GM12878 (cell line): Measurements from ENCODE around the gene TBC1D32. TPM values are rescaled to one million over a fixed set of nuclear protein-coding genes. Genes with fewer than 3 reads are reported as not detected.

Experiments used
- ATAC-seq: fragments of 200-7000 bp; cut with Tn5 transposase; 3 replicates; pipeline ENCODE4 v1.9.1; 2020; ENCODE audit warnings: mild to moderate bottlenecking, moderate library complexity
- BruUV-seq: library from RNA; stranded (reverse); fragments of 400-500 nt; replicated peaks from 2 replicates; lab custom pipeline; 2021; lab: Mats Ljungman, UMichigan
- CTCF ChIA-PET: fragments of 300-600 bp; sonication (Branson Sonifier 250); formaldehyde crosslinking; extraction: SDS; loops from one replicate; lab custom pipeline; 2021; ENCODE audit warnings: inconsistent platforms; lab: Yijun Ruan, JAX
- POLR2A ChIA-PET: fragments of 350-600 bp; formaldehyde crosslinking; extraction: SDS; loops from one replicate; lab custom pipeline; 2021; ENCODE audit warnings: inconsistent platforms; lab: Charles Lee
- RAD21 ChIA-PET: fragments of 300-600 bp; sonication (Branson Sonifier 250); formaldehyde crosslinking; loops from one replicate; lab custom pipeline; 2023; ENCODE audit warnings: antibody characterized with exemption; ENCODE audit not compliant: unreplicated experiment; lab: Charles Lee
- SMC1A ChIA-PET: fragments of 300-600 bp; sonication (Branson Sonifier 250); formaldehyde crosslinking; loops from one replicate; lab custom pipeline; 2023; ENCODE audit not compliant: unreplicated experiment, uncharacterized antibody; lab: Charles Lee
- DNase-seq: peaks from one replicate; pipeline ENCODE4 v3.0.0-alpha.2; 2011; ENCODE audit warnings: low read depth, low spot score
- FAIRE-seq: peaks from 3 replicates; lab custom pipeline; 2011; peaks lifted over from hg19 to GRCh38; lab: Jason Lieb, UNC
- H2AFZ ChIP-seq: 2 replicates; pipeline ENCODE4 v1.6.0; 2011; ENCODE audit warnings: low read depth, low read length, control low read depth; ENCODE audit not compliant: control insufficient read depth
- H3K27ac ChIP-seq: 2 replicates; pipeline ENCODE4 v1.5.1; 2011; ENCODE audit warnings: control low read depth; ENCODE audit not compliant: control insufficient read depth, insufficient read depth
- H3K27me3 ChIP-seq, 2 experiments: replicated peaks in 1 of 2; 2 replicates each; pipeline versions ENCODE4 v1.6.0 to v1.6.1; 2011; ENCODE audit warnings: low read length in 1 of 2; ENCODE audit not compliant: control insufficient read depth in 2 of 2, insufficient read depth in 2 of 2
- H3K36me3 ChIP-seq, 2 experiments: 2 replicates each; pipeline ENCODE4 v1.5.1; 2011; ENCODE audit warnings: low read length in 1 of 2; ENCODE audit not compliant: control insufficient read depth in 2 of 2, insufficient read depth in 2 of 2
- H3K4me1 ChIP-seq: 2 replicates; pipeline ENCODE4 v1.6.1; 2011; ENCODE audit warnings: mild to moderate bottlenecking, low read length, moderate library complexity, mixed read lengths; ENCODE audit not compliant: control insufficient read depth, insufficient read depth
- H3K4me2 ChIP-seq: 2 replicates; pipeline ENCODE4 v1.6.0; 2011; ENCODE audit warnings: control low read depth; ENCODE audit not compliant: control insufficient read depth, insufficient read depth
- H3K4me3 ChIP-seq: fragments of 200-600 bp; sonication (generic); 2 replicates; pipeline ENCODE4 v1.5.1; 2016
- H3K79me2 ChIP-seq: 2 replicates; pipeline ENCODE4 v1.6.0; 2011; ENCODE audit warnings: low read length; ENCODE audit not compliant: control insufficient read depth, insufficient read depth
- H3K9ac ChIP-seq: 2 replicates; pipeline ENCODE4 v1.8.0; 2011; ENCODE audit warnings: low read length, control low read depth, mixed read lengths; ENCODE audit not compliant: control insufficient read depth, insufficient read depth
- H3K9me3 ChIP-seq: replicated peaks from 3 replicates; pipeline ENCODE4 v1.5.1; 2011; ENCODE audit warnings: mild to moderate bottlenecking, low read length; ENCODE audit not compliant: control insufficient read depth, insufficient read depth
- H4K20me1 ChIP-seq: 2 replicates; pipeline ENCODE4 v1.6.0; 2011; ENCODE audit not compliant: control insufficient read depth, insufficient read depth
- BHLHE40 ChIP-seq, 2 experiments: fragments of 450-650 bp in 1 of 2; IDR thresholded peaks; 2 replicates each; pipeline ENCODE4 v1.6.1; 2011 to 2017; ENCODE audit warnings: low read depth in 2 of 2, borderline replicate concordance in 1 of 2, improper control_type of control experiment in 1 of 2, low read length in 1 of 2, mild to moderate bottlenecking in 1 of 2
- CBX3 ChIP-seq: fragments of 200-600 bp; sonication (generic); IDR thresholded peaks from 2 replicates; pipeline ENCODE4 v1.6.1; 2016; ENCODE audit warnings: low read depth, borderline replicate concordance
- NR2C1 ChIP-seq: fragments of 450-650 bp; IDR thresholded peaks from 2 replicates; pipeline ENCODE4 v1.6.1; 2017; ENCODE audit warnings: antibody characterized with exemption, mild to moderate bottlenecking, moderate library complexity
- PML ChIP-seq: IDR thresholded peaks from 2 replicates; pipeline ENCODE4 v1.6.1; 2012; ENCODE audit warnings: low read length, inconsistent platforms
- ZBTB4 ChIP-seq: fragments of 450-650 bp; formaldehyde crosslinking; IDR thresholded peaks from 2 replicates; pipeline ENCODE4 v1.4.0; 2022; ENCODE audit warnings: mild to moderate bottlenecking, moderate library complexity
- ZNF217 ChIP-seq: fragments of 450-650 bp; IDR thresholded peaks from 2 replicates; pipeline ENCODE4 v1.6.1; 2017; ENCODE audit warnings: antibody characterized with exemption, mild to moderate bottlenecking
- ZNF24 ChIP-seq: fragments of 450-650 bp; IDR thresholded peaks from 2 replicates; pipeline ENCODE4 v1.6.1; 2017; ENCODE audit warnings: antibody characterized with exemption, mild to moderate bottlenecking
- WGBS: methylation state at CpG from one replicate; pipeline ENCODE4 v1.1.6; 2016; ENCODE audit warnings: low lambda C conversion rate; ENCODE audit not compliant: insufficient replicate concordance, insufficient coverage; ENCODE audit errors: missing lambda C conversion rate; 5-methylcytosine and 5-hydroxymethylcytosine counted together
- in situ Hi-C: fragments of 300-500 bp; cut with MboI; formaldehyde crosslinking; loops from 9 replicates; pipeline ENCODE4 v1.14.3; 2018; ENCODE audit warnings: mixed read lengths
- intact Hi-C: fragments of 100-400 bp; cut with micrococcal nuclease; formaldehyde crosslinking; loops from one replicate; pipeline ENCODE4 v1.14.2; 2022; ENCODE audit not compliant: unreplicated experiment
- polyA plus RNA-seq, 11 experiments: library from polyadenylated mRNA; depleted of rRNA in 4 of 11; unstranded in 6 of 11; stranded (reverse) in 5 of 11; fragments of >200 nt; fragmentation: Nextera tagmentation in 4 of 11; fragmentation: Illumina TruSeq in 1 of 11; extraction: Ambion mirVana in 4 of 11; extraction: Trizol in 1 of 11; gene quantifications; 1 replicate in 1 of 11; 2 replicates in 10 of 11; pipeline versions ENCODE4 v1.2.1 to v1.2.3, GENCODE V29; 2011 to 2016; ENCODE audit warnings: inconsistent platforms in 2 of 11, missing spikeins in 2 of 11, low read depth in 1 of 11
- total RNA-seq, 4 experiments: library from RNA; depleted of rRNA in 3 of 4; stranded (reverse); fragments of >200 nt in 3 of 4; fragmentation: Illumina TruSeq in 1 of 4; extraction: Trizol in 1 of 4; gene quantifications; 2 replicates each; pipeline versions ENCODE4 v1.2.1 to v1.2.3, GENCODE V29; 2013 to 2021

Gene TBC1D32
- total and polyA plus RNA-seq, 10 of the 15 experiments (the other 5 are each of a cell fraction or from before 2014, with no cell fraction given) = 2.2 to 10.2 (median 4.1) TPM

GRCh38 chr6:121223212-121223611 lies 111.1 kb downstream of the TBC1D32 start:
- H3K79me2 ChIP-seq = no peaks in the 10 kb centered on the region
- no peaks in the 10 kb centered on the region for H4K20me1 ChIP-seq
- no peaks in the 10 kb centered on the region for H3K4me1 ChIP-seq
- ATAC-seq (no peak), FAIRE-seq (no peak), DNase-seq (no peak)
- H2AFZ ChIP-seq = no peak overlapping the region
- ChIA-PET SMC1A (interaction anchor here (0.9 to 1.3 kb wide), 2 partner anchors 9 to 21 kb away, joined by 3 read pairs; no protein-coding TSS in a partner anchor), CTCF (interaction anchor here (0.6 kb wide), 1 partner anchor 15 kb away, joined by 3 read pairs; no protein-coding TSS in a partner anchor), POLR2A (no interaction called here), RAD21 (no interaction called here)
- TF ChIP-seq ZBTB4 (CRISPR knock-in tag) (no peak), ZNF217 (no peak), ZNF24 (no peak), NR2C1 (no peak), BHLHE40 (IDR thresholded peaks at IDR 0.05; ENCODE audit: borderline replicate concordance in 1 of 2, low read depth in 2 of 2, low read length in 1 of 2) (no peak), CBX3 (no peak), PML (no peak)
- no peaks in the 10 kb centered on the region for H3K36me3 ChIP-seq
- BruUV-seq = no TSS peak
- no peaks in the 10 kb centered on the region for H3K9me3 ChIP-seq
- no peak overlapping the region for H3K4me2 ChIP-seq
- no peak overlapping the region for H3K4me3 ChIP-seq
- WGBS = 50% methylated on average over 2 of the region's 2 CpGs
- in situ Hi-C loops (no loop called here), intact Hi-C loops (loop anchor here (5.0 kb wide), 1 partner anchor 166 kb away; no protein-coding TSS in a partner anchor)
- no peaks in the 10 kb centered on the region for H3K27me3 ChIP-seq
- H3K27ac ChIP-seq = no peak overlapping the region
- H3K9ac ChIP-seq = no peak overlapping the region
